Measurements from ENCODE around the gene SCO2. TPM values are rescaled to one million over a fixed set of nuclear protein-coding genes. Genes with fewer than 3 reads are reported as not detected.

SCO2 gene
- total and polyA plus RNA-seq, 2 experiments from 2014 or later: 2.0 to 11.2 TPM

- H3K4me2 ChIP-seq: no peak overlapping the region
- H3K9me2 ChIP-seq (replicated peaks; ENCODE audit: insufficient read depth): no peaks in the 10 kb centered on the region
- H3K36me3 ChIP-seq (replicated peaks; ENCODE audit: insufficient read depth, low read depth): no peaks in the 10 kb centered on the region
- H3K79me2 ChIP-seq: no peaks in the 10 kb centered on the region
- TF ChIP-seq, protein P1, sequence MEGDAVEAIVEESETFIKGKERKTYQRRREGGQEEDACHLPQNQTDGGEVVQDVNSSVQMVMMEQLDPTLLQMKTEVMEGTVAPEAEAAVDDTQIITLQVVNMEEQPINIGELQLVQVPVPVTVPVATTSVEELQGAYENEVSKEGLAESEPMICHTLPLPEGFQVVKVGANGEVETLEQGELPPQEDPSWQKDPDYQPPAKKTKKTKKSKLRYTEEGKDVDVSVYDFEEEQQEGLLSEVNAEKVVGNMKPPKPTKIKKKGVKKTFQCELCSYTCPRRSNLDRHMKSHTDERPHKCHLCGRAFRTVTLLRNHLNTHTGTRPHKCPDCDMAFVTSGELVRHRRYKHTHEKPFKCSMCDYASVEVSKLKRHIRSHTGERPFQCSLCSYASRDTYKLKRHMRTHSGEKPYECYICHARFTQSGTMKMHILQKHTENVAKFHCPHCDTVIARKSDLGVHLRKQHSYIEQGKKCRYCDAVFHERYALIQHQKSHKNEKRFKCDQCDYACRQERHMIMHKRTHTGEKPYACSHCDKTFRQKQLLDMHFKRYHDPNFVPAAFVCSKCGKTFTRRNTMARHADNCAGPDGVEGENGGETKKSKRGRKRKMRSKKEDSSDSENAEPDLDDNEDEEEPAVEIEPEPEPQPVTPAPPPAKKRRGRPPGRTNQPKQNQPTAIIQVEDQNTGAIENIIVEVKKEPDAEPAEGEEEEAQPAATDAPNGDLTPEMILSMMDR (IDR thresholded peaks at IDR 0.05; ENCODE audit: poor library complexity): no peak
- TF ChIP-seq EZH2 (IDR thresholded peaks at IDR 0.05; ENCODE audit: borderline replicate concordance) (no peak), EZH2phosphoT487 (IDR thresholded peaks at IDR 0.05; ENCODE audit: low read depth, severe bottlenecking, unreplicated experiment) (no peak)
- no peaks in the 10 kb centered on the region for H3K27me3 ChIP-seq
- no peak overlapping the region for H3K27ac ChIP-seq
- no peaks in the 10 kb centered on the region for H3K9me3 ChIP-seq (ENCODE audit: low read depth)
- 100% methylated on average over 8 of the region's 11 CpGs for WGBS (ENCODE audit: low lambda C conversion rate, missing lambda C conversion rate)
- no peak overlapping the region for H2AFZ ChIP-seq
- H3K4me3 ChIP-seq: no peak overlapping the region
- no peaks in the 10 kb centered on the region for H3K4me1 ChIP-seq (ENCODE audit: insufficient read depth)
- DNase-seq (ENCODE audit: low spot score): no peak
- peaks cover 3% of the 10 kb centered on the region for H4K20me1 ChIP-seq (ENCODE audit: insufficient read depth, poor library complexity, severe bottlenecking)
Observed at GRCh38 chr22:50572965-50573364, 47.6 kb upstream of the SCO2 start.

DNA sequence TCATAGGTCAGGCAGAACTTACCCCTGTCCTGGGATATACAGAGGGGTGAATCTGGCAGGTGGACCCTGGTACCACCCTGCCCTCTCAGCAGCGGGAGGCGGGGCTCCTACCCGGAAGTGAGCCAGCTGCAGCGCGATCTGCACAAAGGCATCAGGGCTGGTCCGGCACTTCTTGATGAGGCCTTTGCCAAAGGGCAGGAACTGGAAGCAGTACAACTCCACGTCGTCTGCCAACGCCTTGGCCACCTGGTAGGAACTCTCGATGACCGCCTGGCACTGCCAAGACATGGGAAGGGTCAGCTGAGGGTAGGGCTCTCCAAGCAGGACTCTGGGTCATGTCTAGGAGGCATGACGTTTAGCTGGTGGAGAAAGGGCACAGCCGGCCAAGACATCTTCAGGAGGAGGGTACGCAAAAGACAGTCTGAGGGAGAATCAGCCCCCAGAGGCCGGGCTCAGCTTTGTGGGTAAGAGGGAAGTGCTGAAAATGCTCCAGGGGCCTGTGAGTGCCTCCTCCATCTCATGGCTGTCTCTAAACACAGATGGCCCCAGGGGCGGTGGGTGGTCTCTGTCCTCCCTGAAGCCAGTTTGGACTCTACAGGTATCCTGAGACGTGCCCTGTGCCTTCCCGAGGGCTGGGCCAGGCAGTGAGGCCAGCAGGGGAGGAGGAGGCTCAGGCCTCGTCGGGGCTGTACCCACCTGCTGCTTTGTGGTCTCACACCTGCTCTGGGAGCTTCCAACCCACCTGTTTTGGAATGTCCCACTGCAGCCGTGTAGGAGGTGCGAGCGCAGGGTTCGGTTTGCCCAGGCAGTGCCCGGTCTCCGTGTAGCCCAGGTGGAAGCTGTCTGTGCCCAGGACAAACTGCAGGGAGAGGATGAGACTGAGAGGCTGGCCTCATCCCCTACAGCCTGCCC, 46.1 kb upstream of the SCO2 start:
- Histone ChIP-seq H3K4me1 (ENCODE audit: insufficient read depth) (no peaks in the 10 kb centered on the region), H3K27me3 (no peaks in the 10 kb centered on the region), H3K4me2 (no peak overlapping the region), H3K27ac (no peak overlapping the region), H3K79me2 (no peaks in the 10 kb centered on the region), H3K9me3 (ENCODE audit: low read depth) (no peaks in the 10 kb centered on the region), H3K4me3 (no peak overlapping the region), H4K20me1 (ENCODE audit: insufficient read depth, poor library complexity, severe bottlenecking) (peaks cover 3% of the 10 kb centered on the region), H2AFZ (no peak overlapping the region), H3K36me3 (replicated peaks; ENCODE audit: insufficient read depth, low read depth) (no peaks in the 10 kb centered on the region), H3K9me2 (replicated peaks; ENCODE audit: insufficient read depth) (no peaks in the 10 kb centered on the region)
- TF ChIP-seq EZH2 (IDR thresholded peaks at IDR 0.05; ENCODE audit: borderline replicate concordance) (no peak), EZH2phosphoT487 (IDR thresholded peaks at IDR 0.05; ENCODE audit: low read depth, severe bottlenecking, unreplicated experiment) (no peak)
- TF ChIP-seq, protein P1 (IDR thresholded peaks at IDR 0.05; ENCODE audit: poor library complexity): no peak
- 92% methylated on average over 26 of the region's 26 CpGs for WGBS (ENCODE audit: low lambda C conversion rate, missing lambda C conversion rate)
- no peak for DNase-seq (ENCODE audit: low spot score)

DNA sequence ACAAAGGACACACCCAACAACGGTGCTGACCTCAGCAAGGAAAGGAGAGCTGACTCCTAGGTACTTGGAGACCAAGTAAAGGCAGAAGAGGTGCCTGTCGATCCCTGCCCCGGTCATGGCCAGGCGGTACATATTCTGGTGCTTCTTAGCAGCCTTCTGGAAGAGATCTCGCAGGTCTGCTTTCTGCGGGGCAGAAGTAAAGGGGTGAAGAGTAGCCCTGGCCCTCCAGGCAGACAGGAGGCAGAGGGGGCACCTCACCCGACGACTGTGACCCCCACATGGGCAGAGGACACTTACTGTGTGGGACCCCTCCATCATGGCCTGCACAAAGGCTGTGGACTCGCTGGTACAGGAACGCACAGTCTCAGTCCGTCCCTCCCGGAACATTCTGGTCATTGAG, 45.5 kb upstream of the SCO2 start:
- over 99% methylated on average over 12 of the region's 12 CpGs for WGBS (ENCODE audit: low lambda C conversion rate, missing lambda C conversion rate)

More for the DNA sequence above, 45.5 kb upstream of the SCO2 start:
- TF ChIP-seq EZH2phosphoT487 (IDR thresholded peaks at IDR 0.05; ENCODE audit: low read depth, severe bottlenecking, unreplicated experiment) (no peak), EZH2 (IDR thresholded peaks at IDR 0.05; ENCODE audit: borderline replicate concordance) (no peak)
- TF ChIP-seq, protein P1 (IDR thresholded peaks at IDR 0.05; ENCODE audit: poor library complexity): no peak
- DNase-seq (ENCODE audit: low spot score): no peak
- H3K36me3 ChIP-seq (replicated peaks; ENCODE audit: insufficient read depth, low read depth): no peaks in the 10 kb centered on the region
- no peaks in the 10 kb centered on the region for H3K27me3 ChIP-seq
- H3K4me3 ChIP-seq: no peak overlapping the region
- no peaks in the 10 kb centered on the region for H3K4me1 ChIP-seq (ENCODE audit: insufficient read depth)
- H3K4me2 ChIP-seq: no peak overlapping the region
- H2AFZ ChIP-seq: no peak overlapping the region
- no peaks in the 10 kb centered on the region for H3K79me2 ChIP-seq
- no peaks in the 10 kb centered on the region for H3K9me3 ChIP-seq (ENCODE audit: low read depth)
- H4K20me1 ChIP-seq (ENCODE audit: insufficient read depth, poor library complexity, severe bottlenecking): peaks cover under 1% of the 10 kb centered on the region
- H3K9me2 ChIP-seq (replicated peaks; ENCODE audit: insufficient read depth): no peaks in the 10 kb centered on the region
- H3K27ac ChIP-seq: no peak overlapping the region
